Stimulated activated CD4-positive, alpha-beta T cell treated with anti-CD3 and anti-CD28 coated beads, Interleukin-2, amount 100 ng/mL, for 24 hours (primary cell): ENCODE measurements around the gene MPRIP.

Experiments
- DNase-seq, 2 donors: peaks; one replicate each; pipeline ENCODE4 v3.0.0-alpha.2; 2020

Gene MPRIP

GRCh38 chr17:17072546-17072945 lies 30.3 kb downstream of the MPRIP start:
- no peak for DNase-seq

- no peak for DNase-seq
Observed at GRCh38 chr17:17073030-17073564, 30.8 kb downstream of the MPRIP start.

- no peak for DNase-seq
Observed at GRCh38 chr17:17073581-17074403, 31.5 kb downstream of the MPRIP start.

- no peak for DNase-seq
Observed at GRCh38 chr17:17075125-17075781, 33.0 kb downstream of the MPRIP start.

- no peak for DNase-seq
Observed at GRCh38 chr17:17076066-17076465, 33.8 kb downstream of the MPRIP start.

- DNase-seq: no peak
Observed at GRCh38 chr17:17077101-17077500, 34.8 kb downstream of the MPRIP start.

- no peak for DNase-seq
Observed at GRCh38 chr17:17077861-17078732, 35.8 kb downstream of the MPRIP start.

GRCh38 chr17:17078832-17079231 lies 36.6 kb downstream of the MPRIP start:
- no peak for DNase-seq

DNA sequence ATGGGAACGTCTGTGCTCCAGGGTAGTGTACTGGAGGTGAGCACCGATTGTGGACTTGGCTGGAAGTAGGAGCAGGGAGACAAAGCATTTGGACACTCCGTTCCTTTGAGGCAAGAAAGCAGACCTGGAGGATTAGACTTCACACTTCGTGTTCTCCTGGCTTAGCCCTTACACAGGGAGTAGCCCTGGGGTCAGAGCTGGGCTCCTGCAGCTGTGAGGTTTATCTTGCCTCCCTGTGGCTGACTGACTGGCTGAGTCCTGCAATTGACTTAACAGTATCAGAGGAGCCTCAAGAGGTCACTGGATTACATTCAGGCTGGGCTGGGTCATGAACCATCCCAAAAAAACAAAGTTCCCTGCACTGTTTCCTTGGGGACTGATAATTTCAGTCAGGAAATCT lies 37.1 kb downstream of the MPRIP start:
- no peak for DNase-seq

GRCh38 chr17:17079761-17080160 lies 37.5 kb downstream of the MPRIP start:
- DNase-seq: no peak

DNA sequence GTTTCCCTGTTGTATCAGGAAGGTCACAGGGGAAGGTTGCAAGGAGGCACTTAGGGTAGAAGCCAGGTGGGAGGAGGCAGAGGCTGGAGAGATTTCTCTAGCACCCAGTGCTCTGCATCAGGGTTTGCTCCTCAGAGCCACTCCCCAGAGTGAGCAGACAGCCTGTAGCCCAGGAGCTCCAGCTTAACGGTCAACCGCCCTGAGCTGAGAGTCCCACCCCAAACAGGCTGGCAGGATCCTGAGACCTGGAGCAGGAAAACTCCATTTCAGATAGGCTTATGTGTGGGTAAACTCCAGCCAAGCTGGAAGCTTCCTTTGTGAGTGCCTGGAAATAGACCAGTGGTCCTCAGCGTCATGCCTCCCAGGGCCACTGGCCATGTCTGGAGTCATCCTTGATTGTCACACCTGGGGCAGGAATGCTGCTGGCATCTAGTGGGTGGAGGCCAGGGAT lies 37.9 kb downstream of the MPRIP start:
- no peak for DNase-seq

- no peak for DNase-seq
Observed at GRCh38 chr17:17080781-17081180, 38.5 kb downstream of the MPRIP start.

DNA sequence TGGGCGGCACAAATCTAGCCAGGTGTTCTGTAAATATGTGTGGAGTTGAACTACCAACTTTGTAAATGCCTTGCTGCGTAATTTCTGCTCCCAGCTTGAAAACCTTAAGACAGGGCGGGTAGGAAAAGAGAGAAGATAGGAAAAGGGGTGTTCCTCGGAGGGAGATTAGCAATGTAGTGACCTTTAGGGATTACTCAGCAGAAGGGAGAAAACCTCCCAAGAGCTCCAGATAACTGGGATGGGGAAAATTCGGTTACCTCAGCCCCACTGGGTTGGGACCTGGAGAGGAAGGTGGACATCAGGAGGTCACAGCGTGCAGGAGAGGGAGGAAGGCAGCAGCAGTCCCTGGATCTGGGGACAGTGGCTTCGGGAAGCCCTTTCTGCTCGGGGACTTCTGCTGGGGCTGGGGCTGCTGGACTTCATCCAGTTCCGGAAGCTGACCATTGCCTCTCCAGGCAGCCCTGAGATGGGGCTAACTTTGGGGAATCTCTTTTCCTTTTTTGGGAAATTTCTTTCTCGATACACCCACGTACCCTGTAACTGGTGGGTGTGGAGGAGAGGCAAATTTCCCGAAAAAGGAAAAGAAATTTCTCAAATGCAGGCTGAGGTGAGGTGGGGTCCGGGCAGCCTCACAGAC lies 39.2 kb downstream of the MPRIP start:
- no peak for DNase-seq

DNA sequence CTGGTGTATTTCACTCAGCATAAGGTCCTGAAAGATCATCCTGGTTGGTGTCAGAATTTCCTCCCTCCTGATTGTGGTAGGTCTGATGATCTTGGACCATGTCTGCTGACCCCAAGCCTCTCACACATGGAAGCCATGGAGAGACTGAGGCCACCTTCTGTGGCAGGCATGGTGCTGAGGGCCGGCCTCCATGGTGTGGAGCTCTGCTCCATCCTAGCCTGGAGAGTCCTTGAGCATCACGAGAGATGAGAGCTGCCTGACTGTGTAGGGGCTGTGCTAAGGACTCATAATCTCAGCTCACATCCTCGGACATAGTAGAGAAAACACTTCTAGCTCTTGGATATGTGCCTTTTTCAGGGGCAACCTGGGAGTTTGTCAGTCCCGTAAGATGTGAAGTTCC lies 40.6 kb downstream of the MPRIP start:
- DNase-seq: no peak

DNA sequence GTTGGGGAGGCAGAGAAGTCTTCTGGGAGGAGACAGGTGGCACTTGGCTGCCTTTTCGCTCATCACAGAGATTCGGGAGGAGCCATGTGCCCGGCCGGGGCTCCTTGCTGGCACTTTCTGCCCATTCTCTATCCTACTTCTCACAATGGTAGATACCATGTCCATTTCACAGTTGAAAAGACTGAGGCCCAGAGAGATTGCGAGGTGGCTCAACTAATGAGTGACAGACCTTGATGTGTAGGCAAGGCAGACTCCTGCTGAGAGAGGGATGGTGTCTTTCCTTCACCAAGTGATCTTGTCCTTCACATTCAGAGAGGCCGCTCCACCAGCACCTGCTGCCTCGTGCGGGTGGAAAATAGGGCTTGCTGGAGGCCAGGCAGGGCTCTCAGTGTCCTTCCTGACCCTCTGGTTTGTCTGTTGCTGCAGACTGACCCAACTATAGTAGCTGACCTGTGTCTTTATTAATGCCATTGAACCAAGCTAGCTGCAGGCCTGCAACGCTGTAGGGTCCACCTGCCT lies 42.1 kb downstream of the MPRIP start:
- no peak for DNase-seq

GRCh38 chr17:17084941-17085340 lies 42.7 kb downstream of the MPRIP start:
- no peak for DNase-seq

GRCh38 chr17:17086585-17086984 lies 44.3 kb downstream of the MPRIP start:
- DNase-seq: no peak

- DNase-seq: no peak
Observed at GRCh38 chr17:17087424-17088015, 45.3 kb downstream of the MPRIP start.

DNA sequence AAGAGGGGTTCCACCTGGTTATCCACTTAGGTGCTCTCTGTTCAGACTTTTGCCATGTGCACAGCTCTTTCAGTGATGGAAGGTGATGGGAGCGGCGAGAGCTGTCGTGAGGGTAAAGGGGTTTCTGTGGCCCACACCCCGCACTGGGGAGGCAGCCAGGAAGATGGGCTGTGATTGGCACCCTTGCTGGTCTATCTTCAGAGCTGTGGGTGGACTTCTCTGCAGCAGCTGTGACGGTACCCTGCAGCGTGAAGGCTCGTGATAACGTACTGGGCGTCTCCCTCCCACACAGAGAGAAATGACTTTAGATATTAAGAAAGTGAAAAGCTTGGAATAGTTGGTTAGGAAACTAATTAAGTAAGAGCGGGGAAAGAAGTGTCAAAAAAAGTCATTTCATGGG lies 45.8 kb downstream of the MPRIP start:
- DNase-seq: no peak

DNA sequence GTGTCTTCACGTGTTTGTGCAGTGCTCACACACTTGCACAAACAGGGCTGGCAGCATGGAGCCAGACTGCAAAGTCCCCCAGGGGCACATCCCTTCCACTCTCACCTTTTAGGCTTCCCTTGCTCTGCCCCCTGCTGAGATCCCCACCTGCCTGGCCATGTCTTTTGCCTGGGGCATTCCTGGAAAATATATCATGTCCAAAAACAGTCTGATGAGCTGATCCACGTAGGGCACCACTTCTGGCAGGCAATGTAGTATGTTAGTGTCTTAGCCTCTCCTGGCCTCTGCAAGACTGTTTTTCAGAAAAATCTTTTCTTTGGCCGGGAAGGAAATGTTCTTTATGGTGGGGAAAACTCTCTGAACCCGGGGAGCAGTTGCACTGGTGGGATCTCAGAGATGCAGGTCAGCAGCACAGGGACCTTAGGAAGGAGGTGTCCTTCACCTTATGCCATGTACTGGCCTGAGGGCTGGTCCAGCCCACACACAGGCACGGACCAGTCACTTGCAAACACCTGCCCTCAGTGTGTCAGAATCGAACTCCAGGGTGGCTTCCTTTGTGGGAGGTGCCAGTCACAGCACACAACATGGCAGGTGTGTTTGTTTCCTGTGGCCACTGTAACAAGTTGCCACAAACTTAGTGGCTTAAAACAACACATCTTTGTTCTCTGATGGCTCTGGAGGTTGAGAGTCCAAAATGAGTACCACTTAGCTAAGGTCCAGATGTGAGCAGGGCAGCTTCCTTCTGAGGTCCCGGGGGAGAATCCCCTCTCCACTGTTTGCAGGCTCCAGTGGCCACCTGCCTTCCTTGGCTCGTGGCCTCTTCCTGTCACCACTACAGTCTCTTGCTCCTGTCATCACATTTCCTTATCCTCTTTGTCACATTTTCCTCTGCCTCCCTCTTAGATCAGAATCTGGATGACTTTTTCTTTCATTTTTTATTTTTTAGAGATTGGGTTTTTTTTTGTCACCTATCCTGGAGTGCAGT lies 46.6 kb downstream of the MPRIP start:
- DNase-seq: no peak
